Fibroblast of lung (primary cell): ENCODE data around the gene TRIP6. TPM values are rescaled to one million over a fixed set of nuclear protein-coding genes. Genes with fewer than 3 reads are reported as not detected.

Source experiments
- DNase-seq, 2 donors: peaks; one replicate each; pipeline versions ENCODE4 v3.0.0 to v3.0.0-alpha.2; 2010; ENCODE audit warnings: low read depth in 2 of 2
- H2AFZ ChIP-seq: 2 replicates; pipeline ENCODE4 v1.5.1; 2012; ENCODE audit warnings: low read length, control low read depth, inconsistent platforms
- H3K27ac ChIP-seq: 2 replicates; pipeline ENCODE4 v1.5.1; 2011; ENCODE audit warnings: low read length, control low read depth; ENCODE audit not compliant: insufficient read depth
- H3K27me3 ChIP-seq: 2 replicates; pipeline ENCODE4 v1.5.1; 2011; ENCODE audit warnings: mild to moderate bottlenecking, low read length; ENCODE audit not compliant: control insufficient read depth, insufficient read depth
- H3K36me3 ChIP-seq: 2 replicates; pipeline ENCODE4 v1.5.1; 2011; ENCODE audit warnings: low read length; ENCODE audit not compliant: control insufficient read depth, insufficient read depth
- H3K4me1 ChIP-seq: 2 replicates; pipeline ENCODE4 v1.5.1; 2011; ENCODE audit warnings: low read length; ENCODE audit not compliant: control insufficient read depth, insufficient read depth; ENCODE audit errors: extremely low read depth
- H3K4me2 ChIP-seq: 2 replicates; pipeline ENCODE4 v1.5.1; 2011; ENCODE audit warnings: low read length, control low read depth; ENCODE audit not compliant: insufficient read depth; ENCODE audit errors: extremely low read depth
- H3K4me3 ChIP-seq, 4 experiments: fragments of 200-600 bp in 1 of 4; sonication (generic) in 1 of 4; replicated peaks in 1 of 4; 2 replicates each; pipeline ENCODE4 v1.5.1; 2011 to 2016; ENCODE audit warnings: low read length in 4 of 4, low read depth in 3 of 4, mild to moderate bottlenecking in 3 of 4, control low read depth in 2 of 4, inconsistent platforms in 1 of 4, mixed read lengths in 1 of 4; ENCODE audit not compliant: insufficient read depth in 1 of 4; ENCODE audit errors: control extremely low read depth in 1 of 4
- H3K79me2 ChIP-seq: 2 replicates; pipeline ENCODE4 v1.5.1; 2012; ENCODE audit warnings: mild to moderate bottlenecking, low read length, inconsistent platforms; ENCODE audit not compliant: control insufficient read depth, insufficient read depth
- H3K9ac ChIP-seq: 2 replicates; pipeline ENCODE4 v1.5.1; 2011; ENCODE audit warnings: mild to moderate bottlenecking, low read length, control low read depth; ENCODE audit not compliant: insufficient read depth
- H3K9me3 ChIP-seq: 2 replicates; pipeline ENCODE4 v1.5.1; 2012; ENCODE audit warnings: low read depth, low read length; ENCODE audit not compliant: control insufficient read depth, insufficient read depth
- H4K20me1 ChIP-seq: 2 replicates; pipeline ENCODE4 v1.5.1; 2011; ENCODE audit warnings: low read length; ENCODE audit not compliant: control insufficient read depth, insufficient read depth; ENCODE audit errors: extremely low read depth
- CTCF ChIP-seq, 2 donors: IDR thresholded peaks in 1 of 2; conservative IDR thresholded peaks in 1 of 2; 1 replicate in 1 of 2; 2 replicates in 1 of 2; pipeline ENCODE4 v1.5.1; 2011 to 2012; ENCODE audit warnings: low read length in 2 of 2, control low read depth in 1 of 2, inconsistent platforms in 1 of 2, low read depth in 1 of 2, mild to moderate bottlenecking in 1 of 2
- EZH2 ChIP-seq: IDR thresholded peaks from 2 replicates; pipeline ENCODE4 v1.5.1; 2012; ENCODE audit warnings: low read length, control low read depth, mild to moderate bottlenecking; ENCODE audit errors: missing control alignments
- polyA plus RNA-seq, 2 donors: library from polyadenylated mRNA; depleted of rRNA in 1 of 2; stranded (reverse) in 1 of 2; unstranded in 1 of 2; fragments of >200 nt; gene quantifications; 2 replicates each; pipeline ENCODE4 v1.2.1, GENCODE V29; 2011 to 2012; ENCODE audit warnings: missing spikeins in 1 of 2
- total RNA-seq: library from RNA; depleted of rRNA; stranded (reverse); fragments of >200 nt; gene quantifications from 2 replicates; pipeline ENCODE4 v1.2.1, GENCODE V29; 2014

TRIP6 gene
- total and polyA plus RNA-seq, 2 donors (not counting 1 experiment from before 2014, with no cell fraction given), result 76.2 to 96.1 TPM

- no peak for TF ChIP-seq CTCF (conservative IDR thresholded peaks at IDR 0.05 in 1 of 2, IDR thresholded peaks at IDR 0.05 in 1 of 2; ENCODE audit: low read depth in 1 of 2, low read length in 2 of 2)
- no peak for TF ChIP-seq EZH2
- Histone ChIP-seq H3K27ac (no peak overlapping the region), H3K36me3 (peaks cover 11% of the 10 kb centered on the region), H3K27me3 (no peaks in the 10 kb centered on the region), H3K79me2 (no peaks in the 10 kb centered on the region), H3K4me2 (no peak overlapping the region), H3K9ac (no peak overlapping the region), H3K9me3 (no peaks in the 10 kb centered on the region), H3K4me3 (no peak overlapping the region), H3K4me1 (no peaks in the 10 kb centered on the region), H4K20me1 (no peaks in the 10 kb centered on the region), H2AFZ (no peak overlapping the region)
- DNase-seq, result no peak
Measured at GRCh38 chr7:100860702-100861615, 6.2 kb upstream of the TRIP6 start.

- Histone ChIP-seq H3K4me2 (no peak overlapping the region), H3K4me1 (peaks cover 2% of the 10 kb centered on the region), H3K9ac (no peak overlapping the region), H4K20me1 (no peaks in the 10 kb centered on the region), H3K27me3 (no peaks in the 10 kb centered on the region), H3K9me3 (no peaks in the 10 kb centered on the region), H3K27ac (no peak overlapping the region), H2AFZ (no peak overlapping the region), H3K36me3 (peaks cover 11% of the 10 kb centered on the region), H3K79me2 (no peaks in the 10 kb centered on the region), H3K4me3 (no peak overlapping the region)
- TF ChIP-seq CTCF (conservative IDR thresholded peaks at IDR 0.05 in 1 of 2, IDR thresholded peaks at IDR 0.05 in 1 of 2; ENCODE audit: low read depth in 1 of 2, low read length in 2 of 2), result no peak
- TF ChIP-seq EZH2, result no peak
- no peak for DNase-seq
Measured at GRCh38 chr7:100861616-100861985, 5.6 kb upstream of the TRIP6 start.

- no peak overlapping the region for H3K9ac ChIP-seq
- H3K27ac ChIP-seq, result no peak overlapping the region
Measured at GRCh38 chr7:100863406-100863950, 3.7 kb upstream of the TRIP6 start.

More at GRCh38 chr7:100863406-100863950, 3.7 kb upstream of the TRIP6 start:
- peak in 1 of 2 donors; percentile 74 for DNase-seq
- TF ChIP-seq EZH2 (no peak), CTCF (conservative IDR thresholded peaks at IDR 0.05 in 1 of 2, IDR thresholded peaks at IDR 0.05 in 1 of 2; ENCODE audit: low read depth in 1 of 2, low read length in 2 of 2) (no peak)
- Histone ChIP-seq H2AFZ (no peak overlapping the region), H3K4me3 (no peak overlapping the region), H3K9me3 (no peaks in the 10 kb centered on the region), H3K4me1 (peaks cover 6% of the 10 kb centered on the region), H3K4me2 (no peak overlapping the region), H4K20me1 (no peaks in the 10 kb centered on the region), H3K36me3 (peaks cover 10% of the 10 kb centered on the region), H3K79me2 (peaks cover 13% of the 10 kb centered on the region), H3K27me3 (no peaks in the 10 kb centered on the region)
